OCI-LY1 (cell line): Measurements from ENCODE around the gene APLP2.

Experiments
- H2AFZ ChIP-seq: fragments of 200-600 bp; sonication (generic), shearing (Covaris generic); 2 replicates; pipeline ENCODE4 v1.6.0; 2014; ENCODE audit warnings: antibody characterized with exemption, mild to moderate bottlenecking, low read length
- H3F3A ChIP-seq: fragments of 200-600 bp; sonication (generic), shearing (Covaris generic); 2 replicates; pipeline ENCODE4 v1.6.0; 2014; ENCODE audit warnings: mild to moderate bottlenecking, antibody characterized with exemption, low read length, moderate library complexity; ENCODE audit not compliant: insufficient read depth
- H3K27ac ChIP-seq: fragments of 200-600 bp; sonication (generic); 2 replicates; pipeline ENCODE4 v1.5.1; 2014; ENCODE audit warnings: low read length, mixed run types, mild to moderate bottlenecking, low read depth; ENCODE audit not compliant: poor library complexity, severe bottlenecking
- H3K27me3 ChIP-seq: fragments of 200-600 bp; sonication (generic); 2 replicates; pipeline ENCODE4 v1.6.0; 2014; ENCODE audit warnings: antibody characterized with exemption, mild to moderate bottlenecking, low read length, moderate library complexity; ENCODE audit not compliant: insufficient read depth
- H3K36me3 ChIP-seq: fragments of 200-600 bp; sonication (generic); 2 replicates; pipeline ENCODE4 v1.6.1; 2014; ENCODE audit warnings: mild to moderate bottlenecking, antibody characterized with exemption, low read length, moderate library complexity, mixed read lengths; ENCODE audit not compliant: insufficient read depth
- H3K4me1 ChIP-seq: fragments of 200-600 bp; sonication (generic); 2 replicates; pipeline ENCODE4 v1.5.1; 2014; ENCODE audit warnings: mild to moderate bottlenecking, low read length, moderate library complexity; ENCODE audit not compliant: insufficient read depth, severe bottlenecking
- H3K4me2 ChIP-seq: fragments of 200-600 bp; sonication (generic), shearing (Covaris generic); 2 replicates; pipeline ENCODE4 v1.6.1; 2014; ENCODE audit warnings: low read length
- H3K4me3 ChIP-seq: fragments of 200-600 bp; sonication (generic); 2 replicates; pipeline ENCODE4 v1.5.1; 2014; ENCODE audit warnings: low read length, low read depth, mild to moderate bottlenecking, mixed read lengths; ENCODE audit not compliant: poor library complexity, severe bottlenecking
- H3K79me2 ChIP-seq: fragments of 200-600 bp; shearing (Covaris generic); 2 replicates; pipeline ENCODE4 v1.6.1; 2016; ENCODE audit warnings: mixed run types, low read length, mixed read lengths; ENCODE audit not compliant: insufficient read depth
- H3K9ac ChIP-seq: fragments of 200-600 bp; sonication (generic), shearing (Covaris generic); 2 replicates; pipeline ENCODE4 v1.6.1; 2014; ENCODE audit warnings: mild to moderate bottlenecking, low read length, mixed read lengths
- H3K9me2 ChIP-seq: fragments of 200-600 bp; sonication (generic), shearing (Covaris generic); 2 replicates; pipeline ENCODE4 v1.6.1; 2014; ENCODE audit warnings: low read depth, mild to moderate bottlenecking, low read length, mixed read lengths
- H3K9me3 ChIP-seq: fragments of 200-600 bp; shearing (Covaris generic); 2 replicates; pipeline ENCODE4 v1.6.1; 2014; ENCODE audit warnings: low read length, mixed read lengths
- H4K20me1 ChIP-seq: fragments of 200-600 bp; sonication (generic), shearing (Covaris generic); 2 replicates; pipeline ENCODE4 v1.6.0; 2016; ENCODE audit warnings: mild to moderate bottlenecking, low read length; ENCODE audit not compliant: insufficient read depth
- CTCF ChIP-seq: fragments of 200-600 bp; sonication (generic), shearing (Covaris generic); IDR thresholded peaks from 2 replicates; pipeline ENCODE4 v1.5.1; 2017; ENCODE audit warnings: mild to moderate bottlenecking, antibody characterized with exemption, low read length, moderate library complexity, mixed read lengths
- EZH2 ChIP-seq: fragments of 200-600 bp; sonication (generic), shearing (Covaris generic); IDR thresholded peaks from 2 replicates; pipeline ENCODE4 v1.8.0; 2017; ENCODE audit warnings: borderline replicate concordance, mixed run types, mild to moderate bottlenecking, antibody characterized with exemption, low read length, moderate library complexity, mixed read lengths

APLP2 gene

DNA sequence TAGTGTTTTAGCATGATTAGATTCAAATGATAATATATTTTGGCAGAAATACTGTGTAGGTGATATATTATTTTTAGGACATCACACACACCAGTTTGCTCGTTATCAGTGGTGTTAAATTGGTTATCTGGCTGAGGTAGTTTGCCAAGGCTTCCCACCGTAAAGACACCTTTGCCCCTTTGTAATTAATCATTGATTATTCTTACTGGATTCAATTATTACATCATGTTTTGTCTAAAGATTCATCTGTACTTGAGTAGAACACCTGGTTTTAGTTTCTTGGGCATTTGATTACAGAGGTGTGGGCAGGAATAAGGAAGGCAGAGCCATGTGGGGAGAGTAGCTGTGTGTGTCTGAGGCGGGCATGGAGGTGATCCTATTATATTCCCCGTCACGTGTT, 50.4 kb downstream of the APLP2 start:
- no peak overlapping the region for H3K4me3 ChIP-seq
- H3K36me3 ChIP-seq, result peaks cover 43% of the 10 kb centered on the region
- no peaks in the 10 kb centered on the region for H3K27me3 ChIP-seq
- H2AFZ ChIP-seq, result no peak overlapping the region
- no peaks in the 10 kb centered on the region for H3K9me2 ChIP-seq
- H3K9me3 ChIP-seq, result no peaks in the 10 kb centered on the region
- peak overlapping the region; percentile 10; the same call in 1 of the 2 replicates for H3K9ac ChIP-seq
- no peaks in the 10 kb centered on the region for H4K20me1 ChIP-seq
- H3K4me1 ChIP-seq, result peaks cover 75% of the 10 kb centered on the region
- peak overlapping the region; percentile 40; the same call in 1 of the 2 replicates for H3K4me2 ChIP-seq
- peak overlapping the region; percentile 90 for H3K27ac ChIP-seq
- peaks cover 3% of the 10 kb centered on the region; the same call in 1 of the 2 replicates for H3K79me2 ChIP-seq
- TF ChIP-seq CTCF, result no peak
- TF ChIP-seq EZH2, result no peak
- no peaks in the 10 kb centered on the region for H3F3A ChIP-seq

GRCh38 chr11:130121445-130121978, 51.8 kb downstream of the APLP2 start:
- Histone ChIP-seq H3K9me3 (no peaks in the 10 kb centered on the region), H4K20me1 (no peaks in the 10 kb centered on the region), H3K4me2 (peak overlapping the region; percentile 53; the same call in 1 of the 2 replicates), H2AFZ (no peak overlapping the region), H3K9ac (no peak overlapping the region; the same call in 1 of the 2 replicates), H3K9me2 (no peaks in the 10 kb centered on the region), H3K27ac (peak overlapping the region; percentile 90), H3K36me3 (peaks cover 53% of the 10 kb centered on the region), H3K79me2 (no peaks in the 10 kb centered on the region), H3K27me3 (no peaks in the 10 kb centered on the region), H3K4me1 (peaks cover 60% of the 10 kb centered on the region), H3F3A (no peaks in the 10 kb centered on the region), H3K4me3 (peak overlapping the region; percentile 27)
- TF ChIP-seq EZH2, result no peak
- no peak for TF ChIP-seq CTCF

- Histone ChIP-seq H3K4me3 (peak overlapping the region; percentile 27), H3K9me2 (no peaks in the 10 kb centered on the region), H4K20me1 (no peaks in the 10 kb centered on the region), H3K27me3 (no peaks in the 10 kb centered on the region), H3F3A (no peaks in the 10 kb centered on the region), H3K4me2 (peak overlapping the region; percentile 53; the same call in 1 of the 2 replicates), H3K4me1 (peaks cover 54% of the 10 kb centered on the region), H2AFZ (no peak overlapping the region), H3K36me3 (peaks cover 60% of the 10 kb centered on the region), H3K27ac (peak overlapping the region; percentile 90), H3K9ac (no peak overlapping the region; the same call in 1 of the 2 replicates), H3K79me2 (no peaks in the 10 kb centered on the region), H3K9me3 (no peaks in the 10 kb centered on the region)
- TF ChIP-seq CTCF, result no peak
- no peak for TF ChIP-seq EZH2
Measured at GRCh38 chr11:130122141-130122575, 52.5 kb downstream of the APLP2 start.
